ENCODE results near the gene KRT1.

DNA sequence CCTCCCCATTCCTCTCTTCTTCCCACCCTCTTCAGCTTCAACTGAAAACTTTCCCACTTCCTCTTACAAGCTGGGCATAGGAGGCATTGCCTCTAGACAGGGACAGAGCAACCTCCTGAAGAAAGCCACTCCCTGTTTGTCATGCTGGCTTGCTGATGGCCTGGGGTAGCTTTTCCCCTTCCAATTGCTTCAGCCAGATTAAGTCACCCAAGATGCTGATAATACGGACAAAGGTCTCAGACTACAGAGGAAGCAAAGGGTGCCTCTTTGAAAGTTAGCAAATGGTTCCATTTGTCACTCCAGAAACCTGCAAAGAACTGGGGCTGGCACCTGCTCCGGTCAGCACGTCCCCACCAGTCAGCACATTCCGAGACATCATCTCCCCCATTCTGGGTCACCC, 34.2 kb downstream of the KRT1 start:
- TF ChIP-seq, protein P1, sequence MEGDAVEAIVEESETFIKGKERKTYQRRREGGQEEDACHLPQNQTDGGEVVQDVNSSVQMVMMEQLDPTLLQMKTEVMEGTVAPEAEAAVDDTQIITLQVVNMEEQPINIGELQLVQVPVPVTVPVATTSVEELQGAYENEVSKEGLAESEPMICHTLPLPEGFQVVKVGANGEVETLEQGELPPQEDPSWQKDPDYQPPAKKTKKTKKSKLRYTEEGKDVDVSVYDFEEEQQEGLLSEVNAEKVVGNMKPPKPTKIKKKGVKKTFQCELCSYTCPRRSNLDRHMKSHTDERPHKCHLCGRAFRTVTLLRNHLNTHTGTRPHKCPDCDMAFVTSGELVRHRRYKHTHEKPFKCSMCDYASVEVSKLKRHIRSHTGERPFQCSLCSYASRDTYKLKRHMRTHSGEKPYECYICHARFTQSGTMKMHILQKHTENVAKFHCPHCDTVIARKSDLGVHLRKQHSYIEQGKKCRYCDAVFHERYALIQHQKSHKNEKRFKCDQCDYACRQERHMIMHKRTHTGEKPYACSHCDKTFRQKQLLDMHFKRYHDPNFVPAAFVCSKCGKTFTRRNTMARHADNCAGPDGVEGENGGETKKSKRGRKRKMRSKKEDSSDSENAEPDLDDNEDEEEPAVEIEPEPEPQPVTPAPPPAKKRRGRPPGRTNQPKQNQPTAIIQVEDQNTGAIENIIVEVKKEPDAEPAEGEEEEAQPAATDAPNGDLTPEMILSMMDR (IDR thresholded peaks at IDR 0.05; ENCODE audit: insufficient read depth, low read length, poor library complexity, severe bottlenecking), result no peak
- no peak for TF ChIP-seq EZH2phosphoT487 (conservative IDR thresholded peaks at IDR 0.05; ENCODE audit: low read length)

Measured in SU-DHL-6 (cell line).